ENCODE measurements around the gene SNTA1. TPM values are rescaled to one million over a fixed set of nuclear protein-coding genes. Genes with fewer than 3 reads are reported as not detected.
"Not testable (repeated sequence)": the region's sequence is repeated elsewhere in the genome, so short reads cannot be mapped to it uniquely, and the experiment has no call there.

The SNTA1 gene
- total RNA-seq, 6 experiments from 2014 or later, result 13.9 to 22.2 (median 20.9) TPM

GRCh38 chr20:33400812-33401183 is 42.8 kb downstream of the SNTA1 start:
- no peaks in the 10 kb centered on the region for H3K9me3 Mint-ChIP-seq
- H3K36me3 Mint-ChIP-seq (ENCODE audit: low read depth), result peaks cover 8% of the 10 kb centered on the region; the same call in 1 of the 2 replicates
- peaks cover 38% of the 10 kb centered on the region for H3K4me1 Mint-ChIP-seq (ENCODE audit: low read depth)
- H3K27ac Mint-ChIP-seq, result peak overlapping the region; percentile 58
- TF ChIP-seq, protein P1, sequence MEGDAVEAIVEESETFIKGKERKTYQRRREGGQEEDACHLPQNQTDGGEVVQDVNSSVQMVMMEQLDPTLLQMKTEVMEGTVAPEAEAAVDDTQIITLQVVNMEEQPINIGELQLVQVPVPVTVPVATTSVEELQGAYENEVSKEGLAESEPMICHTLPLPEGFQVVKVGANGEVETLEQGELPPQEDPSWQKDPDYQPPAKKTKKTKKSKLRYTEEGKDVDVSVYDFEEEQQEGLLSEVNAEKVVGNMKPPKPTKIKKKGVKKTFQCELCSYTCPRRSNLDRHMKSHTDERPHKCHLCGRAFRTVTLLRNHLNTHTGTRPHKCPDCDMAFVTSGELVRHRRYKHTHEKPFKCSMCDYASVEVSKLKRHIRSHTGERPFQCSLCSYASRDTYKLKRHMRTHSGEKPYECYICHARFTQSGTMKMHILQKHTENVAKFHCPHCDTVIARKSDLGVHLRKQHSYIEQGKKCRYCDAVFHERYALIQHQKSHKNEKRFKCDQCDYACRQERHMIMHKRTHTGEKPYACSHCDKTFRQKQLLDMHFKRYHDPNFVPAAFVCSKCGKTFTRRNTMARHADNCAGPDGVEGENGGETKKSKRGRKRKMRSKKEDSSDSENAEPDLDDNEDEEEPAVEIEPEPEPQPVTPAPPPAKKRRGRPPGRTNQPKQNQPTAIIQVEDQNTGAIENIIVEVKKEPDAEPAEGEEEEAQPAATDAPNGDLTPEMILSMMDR (IDR thresholded peaks at IDR 0.05), result no peak
- peak overlapping the region; percentile 98 for H3K4me3 Mint-ChIP-seq
- DNase-seq, result no peak
- H3K27me3 Mint-ChIP-seq (ENCODE audit: insufficient read depth), result no peaks in the 10 kb centered on the region; the same call in 1 of the 2 replicates

DNA sequence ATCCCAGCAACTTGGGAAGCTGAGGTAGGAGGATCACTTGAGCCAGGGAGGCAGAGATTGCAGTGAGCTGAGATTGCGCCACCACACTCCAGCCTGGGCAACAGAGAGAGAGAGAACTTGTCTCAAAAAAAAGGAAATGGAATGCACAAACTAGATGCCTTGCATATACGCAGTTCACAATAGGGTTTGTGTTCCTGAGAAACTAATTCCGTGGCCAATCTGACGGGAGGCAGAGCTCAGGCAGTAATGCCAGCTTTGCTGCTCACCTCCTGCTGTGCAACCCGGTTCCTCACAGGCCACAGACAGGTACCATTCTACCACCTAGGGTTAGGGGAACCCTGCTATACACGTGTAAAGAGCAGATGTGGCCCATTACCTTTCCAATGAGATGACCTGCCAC is 43.6 kb downstream of the SNTA1 start:
- Mint-ChIP-seq H3K9me3 (no peaks in the 10 kb centered on the region), H3K4me1 (ENCODE audit: low read depth) (peaks cover 38% of the 10 kb centered on the region), H3K36me3 (ENCODE audit: low read depth) (peaks cover 8% of the 10 kb centered on the region; the same call in 1 of the 2 replicates), H3K4me3 (peak overlapping the region; percentile 98), H3K27ac (no peak overlapping the region), H3K27me3 (ENCODE audit: insufficient read depth) (no peaks in the 10 kb centered on the region; the same call in none of the 2 replicates)
- TF ChIP-seq, protein P1 (IDR thresholded peaks at IDR 0.05), result no peak
- DNase-seq, result no peak

DNA sequence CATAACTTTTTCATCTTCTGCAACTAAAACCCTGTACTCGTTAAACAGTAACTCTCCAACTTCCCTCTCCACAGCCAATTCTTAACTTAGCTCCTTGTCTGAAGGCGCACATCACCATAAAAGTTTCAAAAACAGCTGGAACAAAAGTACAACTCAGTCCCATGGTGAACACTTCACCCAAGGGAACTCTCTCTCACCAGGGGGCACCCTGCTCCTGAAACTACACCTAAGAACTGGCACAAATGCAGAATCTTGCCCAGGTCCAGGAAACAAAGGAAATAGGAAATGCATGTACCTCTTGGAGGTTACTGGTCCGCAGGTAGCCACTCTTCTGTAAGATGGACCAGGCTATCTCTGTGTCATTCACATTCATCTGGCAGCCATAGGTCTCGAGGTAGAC is 48.8 kb downstream of the SNTA1 start:
- no peak overlapping the region for H3K4me3 Mint-ChIP-seq
- H3K36me3 Mint-ChIP-seq (ENCODE audit: low read depth), result peaks cover 14% of the 10 kb centered on the region
- H3K4me1 Mint-ChIP-seq (ENCODE audit: low read depth), result peaks cover 37% of the 10 kb centered on the region
- H3K27ac Mint-ChIP-seq, result 0 out of 2 replicates have a peak overlapping the region, but pooled peaks have one; percentile 2
- no peaks in the 10 kb centered on the region; the same call in 1 of the 2 replicates for H3K27me3 Mint-ChIP-seq (ENCODE audit: insufficient read depth)
- DNase-seq, result no peak
- TF ChIP-seq, protein P1 (IDR thresholded peaks at IDR 0.05), result peak; percentile 45; the same call in 1 of the 2 replicates
- no peaks in the 10 kb centered on the region for H3K9me3 Mint-ChIP-seq

GRCh38 chr20:33393609-33394008 is 50.0 kb downstream of the SNTA1 start:
- H3K9me3 Mint-ChIP-seq, result no peaks in the 10 kb centered on the region
- H3K27me3 Mint-ChIP-seq (ENCODE audit: insufficient read depth), result no peaks in the 10 kb centered on the region; the same call in 1 of the 2 replicates
- H3K4me1 Mint-ChIP-seq (ENCODE audit: low read depth), result peaks cover 30% of the 10 kb centered on the region
- no peak overlapping the region for H3K4me3 Mint-ChIP-seq
- DNase-seq, result peak; percentile 55
- peaks cover 14% of the 10 kb centered on the region for H3K36me3 Mint-ChIP-seq (ENCODE audit: low read depth)
- H3K27ac Mint-ChIP-seq, result peak overlapping the region; percentile 49
- TF ChIP-seq, protein P1 (IDR thresholded peaks at IDR 0.05), result no peak

GRCh38 chr20:33391722-33392415 is 51.7 kb downstream of the SNTA1 start:
- H3K4me1 Mint-ChIP-seq (ENCODE audit: low read depth), result peaks cover 38% of the 10 kb centered on the region
- H3K4me3 Mint-ChIP-seq, result peak overlapping the region; percentile 38
- no peaks in the 10 kb centered on the region for H3K9me3 Mint-ChIP-seq
- H3K27ac Mint-ChIP-seq, result peak overlapping the region; percentile 76
- peak; percentile 76 for DNase-seq
- peaks cover 14% of the 10 kb centered on the region for H3K36me3 Mint-ChIP-seq (ENCODE audit: low read depth)
- TF ChIP-seq, protein P1 (IDR thresholded peaks at IDR 0.05), result no peak
- no peaks in the 10 kb centered on the region; the same call in 1 of the 2 replicates for H3K27me3 Mint-ChIP-seq (ENCODE audit: insufficient read depth)

- H3K9me3 Mint-ChIP-seq; H3K36me3 Mint-ChIP-seq (ENCODE audit: low read depth); H3K4me3 Mint-ChIP-seq; H3K27me3 Mint-ChIP-seq (ENCODE audit: insufficient read depth); H3K27ac Mint-ChIP-seq; DNase-seq: not testable (repeated sequence)
- H3K4me1 Mint-ChIP-seq (ENCODE audit: low read depth), result peaks cover 32% of the 10 kb centered on the region
These were observed 54.2 kb downstream of the SNTA1 start for GRCh38 chr20:33389326-33389725.
